Measurements from ENCODE around the gene RELL1. TPM values are rescaled to one million over a fixed set of nuclear protein-coding genes. Genes with fewer than 3 reads are reported as not detected.

The RELL1 gene
- polyA plus RNA-seq, 1 of the 3 experiments (the other 2 are of a cell fraction) = 4.5 TPM

DNA sequence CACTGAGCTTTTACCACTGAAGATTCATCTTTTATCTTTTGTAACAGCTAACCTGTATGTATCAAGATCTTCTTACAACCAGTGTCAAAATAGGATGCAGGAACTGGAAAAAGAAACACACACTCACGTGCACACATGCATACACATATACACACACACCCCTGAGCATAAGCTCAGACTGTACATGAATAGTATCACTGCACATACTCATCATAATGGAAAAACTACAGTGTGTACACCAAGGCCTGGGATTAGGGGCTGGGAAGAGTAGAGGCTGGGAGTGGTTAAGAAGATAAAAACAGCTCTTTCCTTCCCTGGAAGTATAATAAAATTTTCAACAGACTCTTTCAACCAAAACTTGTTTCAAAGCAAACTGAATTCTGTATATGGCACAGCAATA is 73.4 kb downstream of the RELL1 start:
- H2AFZ ChIP-seq (ENCODE audit: low read depth) = no peak overlapping the region
- H3K4me3 ChIP-seq (ENCODE audit: low read depth in 2 of 2, low read length in 1 of 2) = no peak overlapping the region
- no peak overlapping the region for H3K9ac ChIP-seq
- H3K4me2 ChIP-seq = no peak overlapping the region
- H3K4me1 ChIP-seq (ENCODE audit: control insufficient read depth in 1 of 2, insufficient read depth in 2 of 2, low read depth in 1 of 2, low read length in 1 of 2) = peaks cover 0 to 28% of the 10 kb centered on the region in 2 experiments; a peak in 3 of 4 replicates
- WGBS (ENCODE audit: low lambda C conversion rate) = 95% methylated on average over 1 of the region's 1 CpG
- H3F3A ChIP-seq (replicated peaks; ENCODE audit: insufficient read depth) = no peaks in the 10 kb centered on the region
- peak overlapping the region in 1 of 2 experiments; percentile 16; a peak in 1 of 4 replicates for H3K27ac ChIP-seq (ENCODE audit: low read depth in 2 of 2, low read length in 1 of 2)
- no peaks in the 10 kb centered on the region for H4K20me1 ChIP-seq (ENCODE audit: insufficient read depth)
- peaks cover 0 to 12% of the 10 kb centered on the region in 2 experiments for H3K36me3 ChIP-seq (replicated peaks in 1 of 2; ENCODE audit: control insufficient read depth in 1 of 2, insufficient read depth in 2 of 2, low read length in 1 of 2)
- H3K9me3 ChIP-seq = no peaks in the 10 kb centered on the region
- no peak for DNase-seq
- no peaks in the 10 kb centered on the region for H3K27me3 ChIP-seq (ENCODE audit: insufficient read depth)
- H3K9me2 ChIP-seq = no peaks in the 10 kb centered on the region
- ChIA-PET POLR2A (interaction anchor here (0.6 kb wide), 1 partner anchor 164 kb away, joined by 5 read pairs; no protein-coding TSS in a partner anchor), CTCF (interaction anchor here (0.9 to 5.3 kb wide), 3 partner anchors 11 to 422 kb away, joined by 5 to 55 read pairs (median 20); no protein-coding TSS in a partner anchor)
- TF ChIP-seq, protein P1, sequence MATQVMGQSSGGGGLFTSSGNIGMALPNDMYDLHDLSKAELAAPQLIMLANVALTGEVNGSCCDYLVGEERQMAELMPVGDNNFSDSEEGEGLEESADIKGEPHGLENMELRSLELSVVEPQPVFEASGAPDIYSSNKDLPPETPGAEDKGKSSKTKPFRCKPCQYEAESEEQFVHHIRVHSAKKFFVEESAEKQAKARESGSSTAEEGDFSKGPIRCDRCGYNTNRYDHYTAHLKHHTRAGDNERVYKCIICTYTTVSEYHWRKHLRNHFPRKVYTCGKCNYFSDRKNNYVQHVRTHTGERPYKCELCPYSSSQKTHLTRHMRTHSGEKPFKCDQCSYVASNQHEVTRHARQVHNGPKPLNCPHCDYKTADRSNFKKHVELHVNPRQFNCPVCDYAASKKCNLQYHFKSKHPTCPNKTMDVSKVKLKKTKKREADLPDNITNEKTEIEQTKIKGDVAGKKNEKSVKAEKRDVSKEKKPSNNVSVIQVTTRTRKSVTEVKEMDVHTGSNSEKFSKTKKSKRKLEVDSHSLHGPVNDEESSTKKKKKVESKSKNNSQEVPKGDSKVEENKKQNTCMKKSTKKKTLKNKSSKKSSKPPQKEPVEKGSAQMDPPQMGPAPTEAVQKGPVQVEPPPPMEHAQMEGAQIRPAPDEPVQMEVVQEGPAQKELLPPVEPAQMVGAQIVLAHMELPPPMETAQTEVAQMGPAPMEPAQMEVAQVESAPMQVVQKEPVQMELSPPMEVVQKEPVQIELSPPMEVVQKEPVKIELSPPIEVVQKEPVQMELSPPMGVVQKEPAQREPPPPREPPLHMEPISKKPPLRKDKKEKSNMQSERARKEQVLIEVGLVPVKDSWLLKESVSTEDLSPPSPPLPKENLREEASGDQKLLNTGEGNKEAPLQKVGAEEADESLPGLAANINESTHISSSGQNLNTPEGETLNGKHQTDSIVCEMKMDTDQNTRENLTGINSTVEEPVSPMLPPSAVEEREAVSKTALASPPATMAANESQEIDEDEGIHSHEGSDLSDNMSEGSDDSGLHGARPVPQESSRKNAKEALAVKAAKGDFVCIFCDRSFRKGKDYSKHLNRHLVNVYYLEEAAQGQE (IDR thresholded peaks at IDR 0.05; ENCODE audit: low read depth, low read length) = no peak
- TF ChIP-seq MEF2A (IDR thresholded peaks at IDR 0.05; ENCODE audit: borderline replicate concordance, low read depth) (no peak), GABPA (IDR thresholded peaks at IDR 0.05; ENCODE audit: low read depth) (no peak), GATA2 (CRISPR knock-in tag; IDR thresholded peaks at IDR 0.05) (no peak), RAD21 (IDR thresholded peaks at IDR 0.05; ENCODE audit: low read length) (no peak), JUND (IDR thresholded peaks at IDR 0.05) (no peak), RXRA (IDR thresholded peaks at IDR 0.05; ENCODE audit: borderline replicate concordance, low read depth) (no peak), FOSL2 (IDR thresholded peaks at IDR 0.05; ENCODE audit: borderline replicate concordance, low read depth) (no peak), NFIC (IDR thresholded peaks at IDR 0.05; ENCODE audit: borderline replicate concordance) (no peak)
- no peaks in the 10 kb centered on the region for H3K79me2 ChIP-seq (ENCODE audit: insufficient read depth)

DNA sequence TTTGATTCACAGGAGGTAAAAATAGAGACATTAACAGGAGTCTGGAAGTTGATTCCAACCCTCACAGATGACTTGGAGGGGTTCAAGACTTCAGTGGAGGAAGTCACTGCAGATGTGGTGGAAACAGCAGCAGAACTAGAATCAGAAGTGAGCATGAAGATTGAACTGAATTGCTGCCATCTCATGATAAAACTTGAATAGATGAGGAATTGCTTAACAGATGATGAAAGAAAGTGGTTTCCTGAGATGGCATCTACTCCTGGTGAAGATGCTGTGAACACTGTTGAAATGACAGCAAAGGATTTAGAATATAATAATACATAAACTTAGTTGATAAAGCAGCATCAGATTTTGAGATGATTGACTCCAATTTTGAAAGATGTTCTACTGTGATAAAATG is 76.5 kb downstream of the RELL1 start:
- H2AFZ ChIP-seq (ENCODE audit: low read depth) = no peak overlapping the region
- peaks cover 0 to 10% of the 10 kb centered on the region in 2 experiments; a peak in 3 of 4 replicates for H3K4me1 ChIP-seq (ENCODE audit: control insufficient read depth in 1 of 2, insufficient read depth in 2 of 2, low read depth in 1 of 2, low read length in 1 of 2)
- H3K9me3 ChIP-seq = no peaks in the 10 kb centered on the region
- no peak overlapping the region for H3K9ac ChIP-seq
- H3K36me3 ChIP-seq (replicated peaks in 1 of 2; ENCODE audit: control insufficient read depth in 1 of 2, insufficient read depth in 2 of 2, low read length in 1 of 2) = peaks cover 0 to 12% of the 10 kb centered on the region in 2 experiments
- H3K27ac ChIP-seq (ENCODE audit: low read depth in 2 of 2, low read length in 1 of 2) = no peak overlapping the region
- DNase-seq = no peak
- no peaks in the 10 kb centered on the region for H3F3A ChIP-seq (replicated peaks; ENCODE audit: insufficient read depth)
- H3K4me2 ChIP-seq = no peak overlapping the region
- H3K4me3 ChIP-seq (ENCODE audit: low read depth in 2 of 2, low read length in 1 of 2) = no peak overlapping the region
- ChIA-PET POLR2A (no interaction called here), CTCF (interaction anchor here (1.4 kb wide), 1 partner anchor 11 kb away, joined by 3 read pairs; no protein-coding TSS in a partner anchor)
- no peaks in the 10 kb centered on the region for H3K79me2 ChIP-seq (ENCODE audit: insufficient read depth)
- H3K27me3 ChIP-seq (ENCODE audit: insufficient read depth) = no peaks in the 10 kb centered on the region
- no peak for TF ChIP-seq FOSL2 (IDR thresholded peaks at IDR 0.05; ENCODE audit: borderline replicate concordance, low read depth)
- no peak for TF ChIP-seq MEF2A (IDR thresholded peaks at IDR 0.05; ENCODE audit: borderline replicate concordance, low read depth)
- TF ChIP-seq YY1 (IDR thresholded peaks at IDR 0.05; ENCODE audit: low read depth) = no peak
- no peaks in the 10 kb centered on the region for H4K20me1 ChIP-seq (ENCODE audit: insufficient read depth)
- no peaks in the 10 kb centered on the region for H3K9me2 ChIP-seq
